AG04450 (cell line): Measurements from ENCODE around the gene NCKAP5L. TPM values are rescaled to one million over a fixed set of nuclear protein-coding genes. Genes with fewer than 3 reads are reported as not detected.

Experiments used
- CTCF ChIA-PET: fragments of 300-600, 350-600 bp; formaldehyde crosslinking; extraction: SDS; loops from one replicate; lab custom pipeline; 2022; ENCODE audit warnings: antibody characterized with exemption, inconsistent platforms; lab: Charles Lee
- POLR2A ChIA-PET: fragments of 350-600 bp; formaldehyde crosslinking; extraction: SDS; loops from one replicate; lab custom pipeline; 2021; ENCODE audit warnings: antibody characterized with exemption, inconsistent platforms; lab: Yijun Ruan, JAX
- DNase-seq: peaks from one replicate; pipeline ENCODE4 v3.0.0-alpha.2; 2011; ENCODE audit warnings: low read depth, low spot score
- H3K27ac ChIP-seq: one replicate; pipeline ENCODE4 v1.5.1; 2012; ENCODE audit warnings: low read depth, low read length, control low read depth
- H3K27me3 ChIP-seq: one replicate; pipeline ENCODE4 v1.6.0; 2012; ENCODE audit warnings: low read length; ENCODE audit not compliant: control insufficient read depth, insufficient read depth
- H3K4me3 ChIP-seq: 2 replicates; pipeline ENCODE4 v1.5.1; 2011; ENCODE audit warnings: mild to moderate bottlenecking, low read depth, low read length, control low read depth
- H3K9me3 ChIP-seq: 2 replicates; pipeline ENCODE4 v1.5.1; 2012; ENCODE audit warnings: low read length; ENCODE audit not compliant: control insufficient read depth, insufficient read depth
- polyA plus RNA-seq: library from polyadenylated mRNA; depleted of rRNA; stranded (reverse); fragments of >200 nt; gene quantifications from 2 replicates; pipeline ENCODE4 v1.2.3, GENCODE V29; 2011
- TF ChIP-seq, protein P1 (sequence below): IDR thresholded peaks from 2 replicates; pipeline ENCODE4 v1.5.1; 2011; ENCODE audit warnings: low read depth, low read length, control low read depth, inconsistent platforms

Gene NCKAP5L
- polyA plus RNA-seq, 1 experiment = 5.6 TPM

DNA sequence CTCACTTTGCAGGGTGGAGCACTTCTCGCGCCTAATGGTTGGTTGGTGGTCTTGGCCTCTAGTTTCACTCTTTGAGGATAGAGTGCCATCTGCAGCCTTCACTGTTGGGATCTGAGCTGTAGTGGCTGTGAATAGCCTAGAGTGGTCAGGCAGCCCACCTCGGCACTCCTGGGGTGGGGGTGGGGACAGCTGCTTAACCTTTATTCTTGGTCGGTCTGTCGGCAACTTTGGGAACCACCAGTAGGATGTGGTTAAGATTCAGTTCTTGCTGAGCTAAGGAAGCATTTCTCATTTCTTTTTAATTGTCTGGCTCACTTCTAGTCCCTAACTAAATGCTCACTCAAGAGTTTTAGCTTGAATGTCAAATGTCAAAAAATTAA, 65.8 kb downstream of the NCKAP5L start:
- POLR2A ChIA-PET = no interaction called here
- H3K4me3 ChIP-seq = no peak overlapping the region
- no peak overlapping the region for H3K27ac ChIP-seq
- H3K27me3 ChIP-seq = no peaks in the 10 kb centered on the region
- TF ChIP-seq, protein P1, sequence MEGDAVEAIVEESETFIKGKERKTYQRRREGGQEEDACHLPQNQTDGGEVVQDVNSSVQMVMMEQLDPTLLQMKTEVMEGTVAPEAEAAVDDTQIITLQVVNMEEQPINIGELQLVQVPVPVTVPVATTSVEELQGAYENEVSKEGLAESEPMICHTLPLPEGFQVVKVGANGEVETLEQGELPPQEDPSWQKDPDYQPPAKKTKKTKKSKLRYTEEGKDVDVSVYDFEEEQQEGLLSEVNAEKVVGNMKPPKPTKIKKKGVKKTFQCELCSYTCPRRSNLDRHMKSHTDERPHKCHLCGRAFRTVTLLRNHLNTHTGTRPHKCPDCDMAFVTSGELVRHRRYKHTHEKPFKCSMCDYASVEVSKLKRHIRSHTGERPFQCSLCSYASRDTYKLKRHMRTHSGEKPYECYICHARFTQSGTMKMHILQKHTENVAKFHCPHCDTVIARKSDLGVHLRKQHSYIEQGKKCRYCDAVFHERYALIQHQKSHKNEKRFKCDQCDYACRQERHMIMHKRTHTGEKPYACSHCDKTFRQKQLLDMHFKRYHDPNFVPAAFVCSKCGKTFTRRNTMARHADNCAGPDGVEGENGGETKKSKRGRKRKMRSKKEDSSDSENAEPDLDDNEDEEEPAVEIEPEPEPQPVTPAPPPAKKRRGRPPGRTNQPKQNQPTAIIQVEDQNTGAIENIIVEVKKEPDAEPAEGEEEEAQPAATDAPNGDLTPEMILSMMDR = no peak
- no peaks in the 10 kb centered on the region for H3K9me3 ChIP-seq
- CTCF ChIA-PET = interaction anchor here (0.7 to 3.0 kb wide), 15 partner anchors 8 to 294 kb away, joined by 3 to 14 read pairs (median 4); partner anchors contain the start of genes NCKAP5L and TMBIM6
- DNase-seq = no peak

DNA sequence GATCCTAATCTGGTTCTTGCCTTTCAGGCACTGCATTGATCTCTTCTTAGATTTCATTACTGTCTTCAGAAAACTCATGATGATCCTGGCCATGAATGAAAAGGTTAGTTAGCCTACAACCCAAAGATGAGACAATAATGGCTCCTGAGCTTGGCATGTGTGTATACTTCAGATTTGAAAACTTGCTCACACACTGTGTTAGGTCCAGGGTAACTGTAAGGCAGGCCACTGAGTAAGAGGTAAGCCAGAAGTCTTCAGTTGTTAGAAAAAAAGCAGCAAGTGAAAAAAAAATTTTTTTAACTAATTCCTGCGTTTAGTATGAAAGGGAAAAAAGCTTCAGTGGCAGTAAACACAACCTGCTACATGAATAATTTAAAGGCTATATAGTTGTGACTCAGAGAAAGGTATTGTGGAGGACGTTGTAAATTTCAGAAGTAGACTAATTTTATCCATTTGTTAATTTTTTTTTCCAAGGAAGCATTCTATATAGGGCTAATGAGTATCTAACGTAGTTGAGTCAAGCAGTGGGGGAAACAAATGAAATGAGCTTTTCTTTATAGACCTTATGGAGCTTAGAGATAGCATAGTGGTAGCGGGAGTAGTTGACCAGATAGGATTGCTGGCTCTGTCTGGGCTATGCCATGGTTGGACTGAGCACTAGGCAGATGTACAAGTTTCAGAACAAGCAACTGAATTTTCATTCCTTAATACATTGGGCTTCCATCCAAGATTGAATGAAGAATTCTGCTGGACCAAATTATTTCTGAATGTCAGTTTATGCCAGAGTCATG, 66.3 kb downstream of the NCKAP5L start:
- TF ChIP-seq, protein P1 = no peak
- ChIA-PET POLR2A (interaction anchor here (0.6 kb wide), 1 partner anchor 13 kb away, joined by 7 read pairs; no protein-coding TSS in a partner anchor), CTCF (interaction anchor here (1.0 to 3.0 kb wide), 15 partner anchors 7 to 294 kb away, joined by 3 to 14 read pairs (median 4); partner anchors contain the start of genes NCKAP5L and TMBIM6)

DNA sequence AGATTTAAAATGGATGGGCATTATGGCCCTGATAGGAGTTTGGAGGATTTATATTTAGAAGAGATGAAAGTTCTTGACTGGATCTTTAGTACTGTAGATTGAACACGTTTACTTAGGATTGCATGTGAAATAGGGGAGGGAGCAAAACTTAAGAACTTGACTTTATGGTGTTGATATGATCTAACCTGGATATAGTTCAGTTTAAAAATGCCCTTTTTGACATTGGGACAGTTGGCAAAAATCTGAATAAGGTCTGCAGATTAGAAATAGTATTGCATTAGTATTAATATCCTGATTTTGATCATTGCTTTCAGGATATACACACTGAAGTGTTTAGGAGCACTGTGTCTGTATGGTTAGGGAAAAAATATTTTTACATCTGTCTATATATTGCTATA, 77.2 kb downstream of the NCKAP5L start:
- DNase-seq = no peak
- Histone ChIP-seq H3K9me3 (no peaks in the 10 kb centered on the region), H3K4me3 (no peak overlapping the region), H3K27ac (no peak overlapping the region), H3K27me3 (no peaks in the 10 kb centered on the region)
- TF ChIP-seq, protein P1 = no peak
- POLR2A ChIA-PET = interaction anchor here (1.8 kb wide), 1 partner anchor 10 kb away, joined by 4 read pairs; the partner anchor contains the start of gene TMBIM6
- CTCF ChIA-PET = interaction anchor here (0.6 to 0.9 kb wide), 3 partner anchors 10 to 525 kb away, joined by 3 to 10 read pairs (median 4); partner anchors contain the start of gene TMBIM6

More for the DNA sequence above, 66.3 kb downstream of the NCKAP5L start:
- H3K27ac ChIP-seq = no peak overlapping the region
- no peak overlapping the region for H3K4me3 ChIP-seq
- DNase-seq = no peak
- H3K9me3 ChIP-seq = no peaks in the 10 kb centered on the region
- no peaks in the 10 kb centered on the region for H3K27me3 ChIP-seq

DNA sequence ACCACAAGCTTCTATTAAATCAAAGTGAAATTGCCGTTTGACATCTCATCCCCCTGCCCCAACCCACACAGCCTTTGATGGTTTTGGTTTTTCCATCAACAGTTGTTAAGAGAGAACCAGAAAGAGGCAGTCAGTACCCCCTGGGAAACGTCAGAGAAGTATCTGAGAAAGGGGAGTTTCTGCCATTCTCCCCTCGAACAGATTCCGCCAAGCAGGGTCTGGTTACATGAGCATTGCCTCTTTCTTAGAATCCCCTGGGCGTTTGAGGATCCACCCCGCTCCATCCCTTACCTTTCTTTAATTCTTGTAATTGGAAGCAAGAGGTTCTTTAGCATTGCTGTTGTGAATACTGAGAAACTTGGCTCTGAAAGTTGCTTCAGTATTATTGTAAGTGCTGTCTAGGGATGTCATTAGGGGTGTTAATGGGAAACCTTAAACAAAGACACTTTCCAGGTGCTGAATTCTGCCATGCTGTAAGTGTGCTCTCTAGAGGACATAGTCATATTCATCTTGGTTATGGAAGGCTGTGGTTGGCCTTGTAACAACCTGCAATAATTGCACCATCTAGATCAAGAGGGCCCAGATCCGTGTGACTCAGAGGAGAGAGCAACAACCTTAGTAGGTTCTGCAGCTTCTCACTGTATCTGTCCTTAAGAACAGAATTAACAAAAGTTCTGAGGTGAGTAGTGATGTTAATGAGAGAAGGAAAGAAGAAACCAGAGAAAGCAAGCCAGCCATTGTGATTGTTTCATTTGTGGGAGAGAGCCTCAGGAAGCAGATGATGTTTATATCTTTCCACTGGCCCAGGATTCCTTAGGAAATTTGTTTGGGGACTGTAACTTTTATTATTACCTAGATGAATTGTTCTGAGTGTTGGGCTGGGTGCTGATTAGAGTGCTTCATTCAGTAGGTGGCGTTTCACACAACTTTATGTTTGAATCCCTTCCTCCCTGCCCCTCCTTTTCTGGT, 77.9 kb downstream of the NCKAP5L start:
- Histone ChIP-seq H3K9me3 (no peaks in the 10 kb centered on the region), H3K27me3 (no peaks in the 10 kb centered on the region), H3K4me3 (no peak overlapping the region), H3K27ac (peak overlapping the region; percentile 63)
- TF ChIP-seq, protein P1 = no peak
- DNase-seq = no peak
- ChIA-PET CTCF (interaction anchor here (0.8 to 2.8 kb wide), 2 partner anchors 9 to 12 kb away, joined by 3 to 13 read pairs; partner anchors contain the start of gene TMBIM6), POLR2A (no interaction called here)
